ENCODE measurements around the gene CHMP4A.
A peak's percentile ranks its signal among the peaks of the same experiment; 100 is the strongest.
"Not testable (repeated sequence)": the region's sequence is repeated elsewhere in the genome, so short reads cannot be mapped to it uniquely, and the experiment has no call there.

CHMP4A gene

GRCh38 chr14:24246765-24247212, 33.5 kb upstream of the CHMP4A start:
- DNase-seq: no peak

- not testable (repeated sequence) for DNase-seq
Observed at GRCh38 chr14:24245350-24245749, 32.1 kb upstream of the CHMP4A start.

GRCh38 chr14:24243336-24243836, 30.1 kb upstream of the CHMP4A start:
- peak; percentile 54 to 55 for DNase-seq

- DNase-seq: peak; percentile 98
Observed at GRCh38 chr14:24241829-24242443, 28.6 kb upstream of the CHMP4A start.

GRCh38 chr14:24240110-24240918, 27.0 kb upstream of the CHMP4A start:
- no peak for DNase-seq

- no peak for DNase-seq
Observed at GRCh38 chr14:24238527-24239037, 25.3 kb upstream of the CHMP4A start.

GRCh38 chr14:24238123-24238522, 24.8 kb upstream of the CHMP4A start:
- DNase-seq: no peak

- DNase-seq: no peak
Observed at GRCh38 chr14:24237463-24237955, 24.2 kb upstream of the CHMP4A start.

- no peak for DNase-seq
Observed at GRCh38 chr14:24236689-24237462, 23.6 kb upstream of the CHMP4A start.

- DNase-seq: no peak
Observed at GRCh38 chr14:24235804-24236688, 22.8 kb upstream of the CHMP4A start.

- DNase-seq: no peak
Observed at GRCh38 chr14:24234095-24235005, 21.1 kb upstream of the CHMP4A start.

- DNase-seq: no peak
Observed at GRCh38 chr14:24233538-24233866, 20.2 kb upstream of the CHMP4A start.

GRCh38 chr14:24232645-24233537, 19.6 kb upstream of the CHMP4A start, which contains the start of gene GMPR2:
GMPR2 (plus strand) TSS chr14:24232929; CDS start chr14:24233254, 325 bp downstream.
- DNase-seq: peak; percentile 91 to 92

GRCh38 chr14:24232121-24232644, 18.9 kb upstream of the CHMP4A start, which contains the start of gene NEDD8:
NEDD8 (minus strand) TSS chr14:24232367; CDS start chr14:24232267, 100 bp downstream.
- DNase-seq: peak; percentile 91 to 96

GRCh38 chr14:24231263-24232120, 18.2 kb upstream of the CHMP4A start:
- DNase-seq: peak in 1 of 2 experiments; percentile 51

GRCh38 chr14:24228902-24229301, 15.6 kb upstream of the CHMP4A start:
- no peak for DNase-seq

GRCh38 chr14:24226473-24226872, 13.2 kb upstream of the CHMP4A start:
- DNase-seq: no peak

- DNase-seq: no peak
Observed at GRCh38 chr14:24224618-24225071, 11.4 kb upstream of the CHMP4A start.

Measured in Kasumi-1 (cell line).